Loucy (cell line): Measurements from ENCODE around the gene ADAMTS7.
A peak's percentile ranks its signal among the peaks of the same experiment; 100 is the strongest.

Experiments used
- H2AFZ ChIP-seq: fragments of 200-600 bp; sonication (generic); 2 replicates; pipeline ENCODE4 v1.6.0; 2016; ENCODE audit warnings: antibody characterized with exemption, mild to moderate bottlenecking, low read length, moderate library complexity
- H3F3A ChIP-seq: fragments of 200-600 bp; 2 replicates; pipeline ENCODE4 v1.6.0; 2016; ENCODE audit warnings: antibody characterized with exemption, low read depth, mild to moderate bottlenecking
- H3K27me3 ChIP-seq: fragments of 200-600 bp; sonication (generic); 2 replicates; pipeline ENCODE4 v1.6.1; 2014; ENCODE audit warnings: low read length, mild to moderate bottlenecking; ENCODE audit not compliant: insufficient read depth, poor library complexity, severe bottlenecking
- H3K36me3 ChIP-seq: fragments of 200-600 bp; sonication (generic); 2 replicates; pipeline ENCODE4 v1.6.1; 2016; ENCODE audit warnings: low read length; ENCODE audit not compliant: insufficient read depth
- H3K4me1 ChIP-seq: fragments of 200-600 bp; sonication (generic); 2 replicates; pipeline ENCODE4 v1.5.1; 2014; ENCODE audit warnings: low read length, mild to moderate bottlenecking; ENCODE audit not compliant: insufficient read depth, poor library complexity, severe bottlenecking
- H3K4me2 ChIP-seq: fragments of 200-600 bp; sonication (generic); 2 replicates; pipeline ENCODE4 v1.6.0; 2014; ENCODE audit warnings: antibody characterized with exemption, low read length, low read depth, mild to moderate bottlenecking; ENCODE audit not compliant: poor library complexity, severe bottlenecking
- H3K4me3 ChIP-seq: fragments of 200-600 bp; sonication (generic); 2 replicates; pipeline ENCODE4 v1.5.1; 2014; ENCODE audit warnings: low read length, mild to moderate bottlenecking, mixed read lengths; ENCODE audit not compliant: poor library complexity, severe bottlenecking
- H3K79me2 ChIP-seq: fragments of 200-600 bp; sonication (generic); 2 replicates; pipeline ENCODE4 v1.6.1; 2014; ENCODE audit warnings: low read length; ENCODE audit not compliant: insufficient read depth
- H3K9ac ChIP-seq: fragments of 200-600 bp; sonication (generic); 2 replicates; pipeline ENCODE4 v1.6.0; 2014; ENCODE audit warnings: mild to moderate bottlenecking, low read depth, low read length, moderate library complexity; ENCODE audit not compliant: poor library complexity, severe bottlenecking
- H3K9me2 ChIP-seq: fragments of 200-600 bp; sonication (generic); replicated peaks from 2 replicates; pipeline ENCODE4 v1.6.1; 2016; ENCODE audit warnings: low read depth, low read length, mixed read lengths
- H3K9me3 ChIP-seq: fragments of 200-600 bp; sonication (generic); 2 replicates; pipeline ENCODE4 v1.6.1; 2014; ENCODE audit warnings: mild to moderate bottlenecking, antibody characterized with exemption, low read length, low read depth; ENCODE audit not compliant: insufficient read depth
- H4K20me1 ChIP-seq: fragments of 200-600 bp; sonication (generic); 2 replicates; pipeline ENCODE4 v1.6.0; 2014; ENCODE audit warnings: antibody characterized with exemption, low read length, mild to moderate bottlenecking; ENCODE audit not compliant: insufficient read depth, poor library complexity, severe bottlenecking
- CTCF ChIP-seq: fragments of 200-600 bp; sonication (generic); conservative IDR thresholded peaks from 2 replicates; pipeline ENCODE4 v1.5.1; 2014; ENCODE audit warnings: mild to moderate bottlenecking, antibody characterized with exemption, low read length
- EZH2phosphoT487 ChIP-seq: fragments of 200-600 bp; IDR thresholded peaks from 2 replicates; pipeline ENCODE4 v1.6.1; 2018; ENCODE audit warnings: antibody characterized with exemption, mild to moderate bottlenecking, moderate library complexity, borderline replicate concordance

ADAMTS7 gene

GRCh38 chr15:78810003-78810361, 1.3 kb downstream of the ADAMTS7 start:
- H3K36me3 ChIP-seq = no peaks in the 10 kb centered on the region
- H4K20me1 ChIP-seq = no peaks in the 10 kb centered on the region
- peak overlapping the region; percentile 84 for H3K4me2 ChIP-seq
- H3K9ac ChIP-seq = no peak overlapping the region
- H3K9me2 ChIP-seq = no peaks in the 10 kb centered on the region
- H3K4me1 ChIP-seq = peaks cover 14% of the 10 kb centered on the region
- no peaks in the 10 kb centered on the region for H3K79me2 ChIP-seq
- no peaks in the 10 kb centered on the region for H3K9me3 ChIP-seq
- peak overlapping the region; percentile 70 for H3K4me3 ChIP-seq
- no peaks in the 10 kb centered on the region for H3F3A ChIP-seq
- H2AFZ ChIP-seq = no peak overlapping the region
- TF ChIP-seq CTCF (no peak), EZH2phosphoT487 (no peak)
- H3K27me3 ChIP-seq = peaks cover 5% of the 10 kb centered on the region

GRCh38 chr15:78808550-78808949, 2.7 kb downstream of the ADAMTS7 start:
- H3K9ac ChIP-seq = no peak overlapping the region
- no peak overlapping the region for H2AFZ ChIP-seq
- no peak overlapping the region for H3K4me2 ChIP-seq
- peaks cover 5% of the 10 kb centered on the region for H3K27me3 ChIP-seq
- H3K36me3 ChIP-seq = no peaks in the 10 kb centered on the region
- peak; percentile 69 for TF ChIP-seq CTCF
- no peak for TF ChIP-seq EZH2phosphoT487
- no peaks in the 10 kb centered on the region for H3K9me2 ChIP-seq
- H3K9me3 ChIP-seq = no peaks in the 10 kb centered on the region
- H3K79me2 ChIP-seq = no peaks in the 10 kb centered on the region
- no peak overlapping the region for H3K4me3 ChIP-seq
- H3K4me1 ChIP-seq = peaks cover 14% of the 10 kb centered on the region
- no peaks in the 10 kb centered on the region for H4K20me1 ChIP-seq
- H3F3A ChIP-seq = no peaks in the 10 kb centered on the region

GRCh38 chr15:78807359-78807758, 3.9 kb downstream of the ADAMTS7 start:
- no peaks in the 10 kb centered on the region for H3K9me2 ChIP-seq
- H4K20me1 ChIP-seq = no peaks in the 10 kb centered on the region
- H3K27me3 ChIP-seq = peaks cover 5% of the 10 kb centered on the region
- H3K9me3 ChIP-seq = no peaks in the 10 kb centered on the region
- TF ChIP-seq EZH2phosphoT487 (no peak), CTCF (no peak)
- H3K9ac ChIP-seq = no peak overlapping the region
- H3K4me2 ChIP-seq = no peak overlapping the region
- no peaks in the 10 kb centered on the region for H3K36me3 ChIP-seq
- H3K79me2 ChIP-seq = no peaks in the 10 kb centered on the region
- no peak overlapping the region for H3K4me3 ChIP-seq
- no peak overlapping the region for H2AFZ ChIP-seq
- peaks cover 14% of the 10 kb centered on the region for H3K4me1 ChIP-seq
- H3F3A ChIP-seq = no peaks in the 10 kb centered on the region
